HEK293T (cell line): Measurements from ENCODE around the gene MARK2.
A peak's percentile ranks its signal among the peaks of the same experiment; 100 is the strongest.
"Not testable (repeated sequence)": the region's sequence is repeated elsewhere in the genome, so short reads cannot be mapped to it uniquely, and the experiment has no call there.

Source experiments
- CTCF ChIA-PET: fragments of 350-600 bp; formaldehyde crosslinking; extraction: SDS; loops from one replicate; lab custom pipeline; 2021; ENCODE audit warnings: antibody characterized with exemption, inconsistent platforms; lab: Yijun Ruan, JAX
- POLR2A ChIA-PET: fragments of 350-600 bp; formaldehyde crosslinking; extraction: SDS; loops from one replicate; lab custom pipeline; 2020; ENCODE audit warnings: antibody characterized with exemption, inconsistent platforms; lab: Yijun Ruan, JAX
- DNase-seq: peaks from one replicate; pipeline ENCODE4 v3.0.0; 2012; ENCODE audit warnings: mixed read lengths; ENCODE audit errors: extremely low spot score
- ARNT ChIP-seq: fragments of 450-650 bp; IDR thresholded peaks from 2 replicates; pipeline ENCODE4 v1.6.1; 2017; ENCODE audit warnings: mild to moderate bottlenecking
- BHLHE40 ChIP-seq: fragments of 450-650 bp; IDR thresholded peaks from 2 replicates; pipeline ENCODE4 v1.6.1; 2016; ENCODE audit warnings: mild to moderate bottlenecking, moderate library complexity, borderline replicate concordance
- CTBP1 ChIP-seq: fragments of 450-650 bp; IDR thresholded peaks from 2 replicates; pipeline ENCODE4 v1.6.1; 2016; ENCODE audit warnings: borderline replicate concordance
- ELF4 ChIP-seq: fragments of 450-650 bp; IDR thresholded peaks from 2 replicates; pipeline ENCODE4 v1.6.1; 2017; ENCODE audit warnings: antibody characterized with exemption
- FOXA1 ChIP-seq: fragments of 450-650 bp; IDR thresholded peaks from 2 replicates; pipeline ENCODE4 v1.6.1; 2016; ENCODE audit warnings: mild to moderate bottlenecking
- FOXK2 ChIP-seq: fragments of 450-650 bp; IDR thresholded peaks from 2 replicates; pipeline ENCODE4 v1.6.1; 2016; ENCODE audit warnings: mild to moderate bottlenecking
- FOXM1 ChIP-seq: fragments of 450-650 bp; IDR thresholded peaks from 2 replicates; pipeline ENCODE4 v1.6.1; 2017; ENCODE audit warnings: mild to moderate bottlenecking, borderline replicate concordance
- HDGF ChIP-seq: fragments of 450-650 bp; IDR thresholded peaks from 2 replicates; pipeline ENCODE4 v1.6.1; 2017; ENCODE audit warnings: antibody characterized with exemption, borderline replicate concordance
- L3MBTL2 ChIP-seq: fragments of 450-650 bp; conservative IDR thresholded peaks from 2 replicates; pipeline ENCODE4 v1.6.1; 2016; ENCODE audit warnings: mild to moderate bottlenecking
- LEF1 ChIP-seq: fragments of 450-650 bp; IDR thresholded peaks from 2 replicates; pipeline ENCODE4 v1.6.1; 2017; ENCODE audit warnings: mild to moderate bottlenecking, borderline replicate concordance
- NFRKB ChIP-seq: fragments of 450-650 bp; IDR thresholded peaks from 2 replicates; pipeline ENCODE4 v1.6.1; 2016; ENCODE audit warnings: mild to moderate bottlenecking, moderate library complexity
- PKNOX1 ChIP-seq: fragments of 450-650 bp; IDR thresholded peaks from 2 replicates; pipeline ENCODE4 v1.6.1; 2016
- SP1 ChIP-seq: fragments of 450-650 bp; IDR thresholded peaks from 2 replicates; pipeline ENCODE4 v1.6.1; 2017
- SUZ12 ChIP-seq: fragments of 450-650 bp; IDR thresholded peaks from 2 replicates; pipeline ENCODE4 v1.6.1; 2016; ENCODE audit warnings: mild to moderate bottlenecking
- TARDBP ChIP-seq: fragments of 450-650 bp; IDR thresholded peaks from 2 replicates; pipeline ENCODE4 v1.6.1; 2016
- ZNF384 ChIP-seq: fragments of 450-650 bp; IDR thresholded peaks from 2 replicates; pipeline ENCODE4 v1.6.1; 2016

The MARK2 gene

GRCh38 chr11:63858628-63859550 is 20.0 kb downstream of the MARK2 start:
- CTCF ChIA-PET: interaction anchor here (0.8 kb wide), 1 partner anchor 13 kb away, joined by 3 read pairs; no protein-coding TSS in a partner anchor
- no peak for DNase-seq
- POLR2A ChIA-PET: interaction anchor here (0.8 kb wide), 1 partner anchor 20 kb away, joined by 3 read pairs; no protein-coding TSS in a partner anchor
- no peak for TF ChIP-seq SUZ12
- no peak for TF ChIP-seq ZNF384
- no peak for TF ChIP-seq L3MBTL2
- no peak for TF ChIP-seq TARDBP
- no peak for TF ChIP-seq BHLHE40
- TF ChIP-seq ARNT: no peak
- TF ChIP-seq SP1: no peak
- no peak for TF ChIP-seq ELF4
- TF ChIP-seq CTBP1: no peak
- TF ChIP-seq HDGF: no peak
- no peak for TF ChIP-seq FOXM1
- no peak for TF ChIP-seq LEF1
- no peak for TF ChIP-seq PKNOX1
- no peak for TF ChIP-seq FOXK2
- TF ChIP-seq FOXA1: no peak
- TF ChIP-seq NFRKB: no peak

- POLR2A ChIA-PET: interaction anchor here (1.2 kb wide), 1 partner anchor 24 kb away, joined by 3 read pairs; no protein-coding TSS in a partner anchor
- DNase-seq: no peak
- CTCF ChIA-PET: interaction anchor here (0.7 kb wide), 1 partner anchor 14 kb away, joined by 3 read pairs; no protein-coding TSS in a partner anchor
- peak; percentile 22; the same call in 1 of the 2 replicates for TF ChIP-seq PKNOX1
- TF ChIP-seq SUZ12: no peak
These were observed 24.0 kb downstream of the MARK2 start for GRCh38 chr11:63862923-63863322.

GRCh38 chr11:63863620-63864019 is 24.7 kb downstream of the MARK2 start:
- DNase-seq, POLR2A ChIA-PET: not testable (repeated sequence)
- CTCF ChIA-PET: interaction anchor here (0.6 kb wide), 1 partner anchor 67 kb away, joined by 3 read pairs; no protein-coding TSS in a partner anchor

- TF ChIP-seq ZNF384 (peak; percentile 66), BHLHE40 (no peak), CTBP1 (no peak)
- ChIA-PET POLR2A (interaction anchor here (1.3 kb wide), 1 partner anchor 320 kb away, joined by 3 read pairs; the partner anchor contains the start of gene STIP1), CTCF (interaction anchor here (0.7 kb wide), 1 partner anchor 87 kb away, joined by 3 read pairs; no protein-coding TSS in a partner anchor)
- DNase-seq: no peak
These were observed 27.3 kb downstream of the MARK2 start for GRCh38 chr11:63866211-63866610.

GRCh38 chr11:63867511-63867910 is 28.6 kb downstream of the MARK2 start:
- ChIA-PET CTCF (interaction anchor here (0.6 kb wide), 1 partner anchor 11 kb away, joined by 3 read pairs; no protein-coding TSS in a partner anchor), POLR2A (no interaction called here)
- TF ChIP-seq FOXK2 (no peak), FOXM1 (no peak), ARNT (no peak), TARDBP (no peak), SUZ12 (no peak), CTBP1 (no peak), BHLHE40 (no peak), ZNF384 (no peak), SP1 (no peak), L3MBTL2 (no peak), ELF4 (no peak), FOXA1 (no peak), LEF1 (no peak), NFRKB (no peak), PKNOX1 (no peak), HDGF (no peak)
- DNase-seq: no peak

- TF ChIP-seq SUZ12: no peak
- no peak for DNase-seq
- ChIA-PET POLR2A (no interaction called here), CTCF (no interaction called here)
These were observed 29.6 kb downstream of the MARK2 start for GRCh38 chr11:63868399-63869064.
